Thyroid gland (tissue), 4 donors: Measurements from ENCODE around the gene C7. TPM values are rescaled to one million over a fixed set of nuclear protein-coding genes. Genes with fewer than 3 reads are reported as not detected.

ENCODE experiments used
- DNase-seq, 2 donors: peaks; one replicate each; pipeline ENCODE4 v3.0.0-alpha.2; 2019
- H3K27ac ChIP-seq, 3 donors: fragments of 200-600 bp; sonication (generic); 1 replicate in 2 of 3; 2 replicates in 1 of 3; pipeline ENCODE4 v1.5.1; 2016 to 2019; ENCODE audit warnings: mild to moderate bottlenecking in 1 of 3, moderate library complexity in 1 of 3
- H3K27me3 ChIP-seq: fragments of 200-600 bp; sonication (generic); one replicate; pipeline ENCODE4 v1.5.1; 2019
- H3K36me3 ChIP-seq, 2 donors: fragments of 200-600 bp; sonication (generic); one replicate each; pipeline ENCODE4 v1.5.1; 2016 to 2019
- H3K4me1 ChIP-seq, 2 donors: fragments of 200-600 bp; sonication (generic); one replicate each; pipeline ENCODE4 v1.5.1; 2017 to 2019
- H3K4me3 ChIP-seq, 3 donors: fragments of 200-600 bp; sonication (generic); replicated peaks in 1 of 3; 1 replicate in 2 of 3; 2 replicates in 1 of 3; pipeline ENCODE4 v1.5.1; 2016; ENCODE audit warnings: mild to moderate bottlenecking in 1 of 3
- H3K9me3 ChIP-seq: fragments of 200-600 bp; sonication (generic); one replicate; pipeline ENCODE4 v1.5.1; 2017
- CTCF ChIP-seq, 6 experiments: fragments of 200-600 bp in 3 of 6; fragments of 450-650 bp in 3 of 6; sonication (generic) in 3 of 6; IDR thresholded peaks; one replicate each; pipeline ENCODE4 v1.5.1; 2016 to 2019; ENCODE audit warnings: antibody characterized with exemption in 6 of 6, mild to moderate bottlenecking in 2 of 6, inconsistent platforms in 1 of 6, moderate library complexity in 1 of 6
- POLR2A ChIP-seq, 2 donors: fragments of 450-650 bp; IDR thresholded peaks; one replicate each; pipeline ENCODE4 v1.6.1; 2017; ENCODE audit warnings: antibody characterized with exemption in 2 of 2, mild to moderate bottlenecking in 2 of 2, moderate library complexity in 1 of 2
- WGBS, 2 donors: methylation state at CpG; one replicate each; pipeline ENCODE4 v1.1.5; 2017; 5-methylcytosine and 5-hydroxymethylcytosine counted together
- intact Hi-C: fragments of 100-400 bp; cut with DNase I; formaldehyde crosslinking; loops from one replicate; pipeline ENCODE4 v1.15.1; 2023
- total RNA-seq, 4 donors: library from RNA; depleted of rRNA; stranded (reverse); fragments of >200 nt; gene quantifications; one replicate each; pipeline ENCODE4 v1.2.3, GENCODE V29; 2016

Gene C7
- total RNA-seq, 4 donors from 2014 or later, result 108 to 257 (median 203) TPM

- DNase-seq, result no peak
- TF ChIP-seq CTCF (IDR thresholded peaks at IDR 0.05) (no peak), POLR2A (IDR thresholded peaks at IDR 0.05) (no peak)
- 62 to 64% methylated on average over 3 of the region's 3 CpGs for WGBS, 2 donors
- H3K4me1 ChIP-seq, result no peaks in the 10 kb centered on the region
- H3K36me3 ChIP-seq, result no peaks in the 10 kb centered on the region
- H3K27ac ChIP-seq, result no peak overlapping the region
- intact Hi-C loops, result no loop called here
- H3K4me3 ChIP-seq, result no peak overlapping the region
- H3K9me3 ChIP-seq, result no peaks in the 10 kb centered on the region
- H3K27me3 ChIP-seq, result no peaks in the 10 kb centered on the region
Observed at GRCh38 chr5:40976836-40977235, 67.5 kb downstream of the C7 start.

- Histone ChIP-seq H3K9me3 (no peaks in the 10 kb centered on the region), H3K36me3 (no peaks in the 10 kb centered on the region), H3K4me3 (no peak overlapping the region), H3K27me3 (no peaks in the 10 kb centered on the region), H3K4me1 (no peaks in the 10 kb centered on the region), H3K27ac (no peak overlapping the region)
- WGBS, 2 donors, result 93% methylated on average over 9 of the region's 9 CpGs
- intact Hi-C loops, result no loop called here
- TF ChIP-seq POLR2A (IDR thresholded peaks at IDR 0.05) (no peak), CTCF (IDR thresholded peaks at IDR 0.05) (no peak)
- no peak for DNase-seq
Observed at GRCh38 chr5:40981420-40981819, 72.1 kb downstream of the C7 start.

- WGBS, 2 donors, result 86 to 90% methylated on average over 3 of the region's 3 CpGs
- no peak for TF ChIP-seq POLR2A (IDR thresholded peaks at IDR 0.05)
- TF ChIP-seq CTCF (IDR thresholded peaks at IDR 0.05), result no peak
Observed at GRCh38 chr5:40983781-40984180, 74.5 kb downstream of the C7 start.

GRCh38 chr5:40984884-40985283, 75.6 kb downstream of the C7 start:
- no peaks in the 10 kb centered on the region for H3K9me3 ChIP-seq
- no peak overlapping the region for H3K4me3 ChIP-seq
- intact Hi-C loops, result no loop called here
- TF ChIP-seq POLR2A (IDR thresholded peaks at IDR 0.05), result no peak
- no peak for TF ChIP-seq CTCF (IDR thresholded peaks at IDR 0.05)
- WGBS, 2 donors, result 84 to 91% methylated on average over 3 of the region's 3 CpGs
- H3K27ac ChIP-seq, result no peak overlapping the region
- DNase-seq, result no peak
- H3K4me1 ChIP-seq, result no peaks in the 10 kb centered on the region
- H3K27me3 ChIP-seq, result no peaks in the 10 kb centered on the region
- H3K36me3 ChIP-seq, result no peaks in the 10 kb centered on the region

More at GRCh38 chr5:40983781-40984180, 74.5 kb downstream of the C7 start:
- no peaks in the 10 kb centered on the region for H3K36me3 ChIP-seq
- intact Hi-C loops, result no loop called here
- H3K4me1 ChIP-seq, result no peaks in the 10 kb centered on the region
- no peaks in the 10 kb centered on the region for H3K9me3 ChIP-seq
- no peaks in the 10 kb centered on the region for H3K27me3 ChIP-seq
- H3K4me3 ChIP-seq, result no peak overlapping the region
- no peak for DNase-seq
- no peak overlapping the region for H3K27ac ChIP-seq

- no peak for DNase-seq
Observed at GRCh38 chr5:40985501-40985900, 76.2 kb downstream of the C7 start.

More at GRCh38 chr5:40985501-40985900, 76.2 kb downstream of the C7 start:
- TF ChIP-seq POLR2A (IDR thresholded peaks at IDR 0.05) (no peak), CTCF (IDR thresholded peaks at IDR 0.05) (no peak)
- no peaks in the 10 kb centered on the region for H3K4me1 ChIP-seq
- H3K36me3 ChIP-seq, result no peaks in the 10 kb centered on the region
- no peak overlapping the region for H3K4me3 ChIP-seq
- no peaks in the 10 kb centered on the region for H3K27me3 ChIP-seq
- intact Hi-C loops, result no loop called here
- H3K9me3 ChIP-seq, result no peaks in the 10 kb centered on the region
- H3K27ac ChIP-seq, result no peak overlapping the region
- 57 to 59% methylated on average over 4 of the region's 4 CpGs for WGBS, 2 donors
